Measurements from ENCODE around the gene TRPM1. TPM values are rescaled to one million over a fixed set of nuclear protein-coding genes. Genes with fewer than 3 reads are reported as not detected.

The TRPM1 gene
- total RNA-seq, 2 experiments from 2014 or later, result not detected

- ChIA-PET CTCF (no interaction called here), POLR2A (no interaction called here)
- peaks cover 2% of the 10 kb centered on the region for H3K4me1 Mint-ChIP-seq (ENCODE audit: low read depth)
- no peaks in the 10 kb centered on the region for H3K9me3 Mint-ChIP-seq
- no peak for DNase-seq
- H3K36me3 Mint-ChIP-seq (ENCODE audit: low read depth), result peaks cover 46% of the 10 kb centered on the region
- no peaks in the 10 kb centered on the region for H3K27me3 Mint-ChIP-seq
- TF ChIP-seq CTCF (IDR thresholded peaks at IDR 0.05), result no peak
- H3K27ac Mint-ChIP-seq, result no peak overlapping the region
- H3K4me3 Mint-ChIP-seq, result no peak overlapping the region
- intact Hi-C loops (cut with micrococcal nuclease), result no loop called here
- no peak for ATAC-seq
Measured at GRCh38 chr15:30956216-30957124, 145.1 kb downstream of the TRPM1 start.

GRCh38 chr15:30954674-30955073 is 146.9 kb downstream of the TRPM1 start:
- no peaks in the 10 kb centered on the region for H3K27me3 Mint-ChIP-seq
- no peaks in the 10 kb centered on the region for H3K9me3 Mint-ChIP-seq
- no peak overlapping the region for H3K4me3 Mint-ChIP-seq
- POLR2A ChIA-PET, result no interaction called here
- intact Hi-C loops (cut with micrococcal nuclease), result no loop called here
- ATAC-seq, result no peak
- no peak for DNase-seq
- H3K4me1 Mint-ChIP-seq (ENCODE audit: low read depth), result peaks cover 2% of the 10 kb centered on the region
- peaks cover 54% of the 10 kb centered on the region for H3K36me3 Mint-ChIP-seq (ENCODE audit: low read depth)
- CTCF ChIA-PET, result no interaction called here
- no peak for TF ChIP-seq CTCF (IDR thresholded peaks at IDR 0.05)
- H3K27ac Mint-ChIP-seq, result no peak overlapping the region

- CTCF ChIA-PET, result interaction anchor here (2.1 kb wide), 1 partner anchor 8 kb away, joined by 6 read pairs; no protein-coding TSS in a partner anchor
- no peak for TF ChIP-seq CTCF (IDR thresholded peaks at IDR 0.05)
- peaks cover 59% of the 10 kb centered on the region for H3K36me3 Mint-ChIP-seq (ENCODE audit: low read depth)
- H3K27me3 Mint-ChIP-seq, result no peaks in the 10 kb centered on the region
- POLR2A ChIA-PET, result no interaction called here
- H3K4me1 Mint-ChIP-seq (ENCODE audit: low read depth), result peaks cover 2% of the 10 kb centered on the region
- peak overlapping the region; percentile 21 for H3K27ac Mint-ChIP-seq
- DNase-seq (peak; percentile 33), ATAC-seq (peak; percentile 73)
- H3K4me3 Mint-ChIP-seq, result no peak overlapping the region
- intact Hi-C loops (cut with micrococcal nuclease), result no loop called here
- H3K9me3 Mint-ChIP-seq, result no peaks in the 10 kb centered on the region
Measured at GRCh38 chr15:30953731-30954378, 147.7 kb downstream of the TRPM1 start.

- ATAC-seq (no peak), DNase-seq (no peak)
- Mint-ChIP-seq H3K27ac (no peak overlapping the region), H3K36me3 (ENCODE audit: low read depth) (peaks cover 59% of the 10 kb centered on the region), H3K4me1 (ENCODE audit: low read depth) (peaks cover 2% of the 10 kb centered on the region), H3K9me3 (no peaks in the 10 kb centered on the region), H3K4me3 (no peak overlapping the region), H3K27me3 (no peaks in the 10 kb centered on the region)
- intact Hi-C loops (cut with micrococcal nuclease), result no loop called here
- TF ChIP-seq CTCF (IDR thresholded peaks at IDR 0.05), result no peak
- POLR2A ChIA-PET, result no interaction called here
- CTCF ChIA-PET, result interaction anchor here (1.5 to 2.1 kb wide), 2 partner anchors 9 to 176 kb away, joined by 4 to 6 read pairs; no protein-coding TSS in a partner anchor
Measured at GRCh38 chr15:30953183-30953582, 148.3 kb downstream of the TRPM1 start.

Small RNA genes lying within 50 kb of the gene (microRNA-seq; reads per million reads assigned to microRNA genes)
- gene MIR211 (ENCODE audit: borderline microRNAs expressed, borderline replicate concordance), result not detected

Other genes starting within 250 kb of the TRPM1 start
- gene FAN1, start 197.8 kb downstream of the TRPM1 start, total RNA-seq, result 10 to 100 TPM; 12.0 to 15.7 TPM
- 10 to 100 TPM; 11.3 to 13.2 TPM for gene MTMR10, start 110.1 kb downstream of the TRPM1 start, total RNA-seq
- 100 to 1,000 TPM; 163 to 175 TPM for gene KLF13, start 225.1 kb upstream of the TRPM1 start, total RNA-seq

All from activated CD8-positive, alpha-beta T cell treated with anti-CD3 and anti-CD28 coated beads for 36 hours (primary cell).